Measurements from ENCODE around the gene CDIP1.
A peak's percentile ranks its signal among the peaks of the same experiment; 100 is the strongest.

CDIP1 gene

GRCh38 chr16:4538350-4539235 lies at the start of gene CDIP1:
Gene CDIP1 (minus strand): TSS chr16:4538773. CDS start chr16:4514130, 24,643 bp downstream.
- Histone ChIP-seq H4K20me1 (ENCODE audit: control insufficient read depth, insufficient read depth, low read depth, low read length) (no peaks in the 10 kb centered on the region), H3K27me3 (ENCODE audit: control insufficient read depth, low read length) (peaks cover 32% of the 10 kb centered on the region), H3K36me3 (ENCODE audit: control insufficient read depth, low read length) (no peaks in the 10 kb centered on the region), H3K79me2 (ENCODE audit: control insufficient read depth, low read length) (no peaks in the 10 kb centered on the region), H3K27ac (ENCODE audit: low read depth, low read length) (no peak within 1 kb of the TSS), H3F3A (ENCODE audit: control insufficient read depth, insufficient read depth) (no peaks in the 10 kb centered on the region), H3K9me2 (replicated peaks; ENCODE audit: control insufficient read depth, low read length) (no peaks in the 10 kb centered on the region), H3K4me3 (ENCODE audit: low read length) (peak within 1 kb of the TSS; percentile 73), H3K9me3 (ENCODE audit: control insufficient read depth, insufficient read depth, low read length) (peaks cover 14% of the 10 kb centered on the region), H3K4me2 (ENCODE audit: low read length) (peak within 1 kb of the TSS; percentile 75), H3K4me1 (ENCODE audit: control insufficient read depth, low read length) (peaks cover 8% of the 10 kb centered on the region)
- TF ChIP-seq CTCF (IDR thresholded peaks at IDR 0.05; ENCODE audit: low read depth, low read length, poor library complexity, severe bottlenecking): no peak
- no peak for TF ChIP-seq EZH2phosphoT487 (IDR thresholded peaks at IDR 0.05; ENCODE audit: borderline replicate concordance, low read length)

GRCh38 chr16:4586291-4586690 lies 47.7 kb upstream of the CDIP1 start:
- Histone ChIP-seq H3K4me3 (ENCODE audit: low read length) (no peak overlapping the region), H3K79me2 (ENCODE audit: control insufficient read depth, low read length) (no peaks in the 10 kb centered on the region), H3K4me1 (ENCODE audit: control insufficient read depth, low read length) (no peaks in the 10 kb centered on the region), H3K9me2 (replicated peaks; ENCODE audit: control insufficient read depth, low read length) (no peaks in the 10 kb centered on the region), H3K4me2 (ENCODE audit: low read length) (no peak overlapping the region), H3K36me3 (ENCODE audit: control insufficient read depth, low read length) (no peaks in the 10 kb centered on the region), H3K27ac (ENCODE audit: low read depth, low read length) (no peak overlapping the region), H3K9me3 (ENCODE audit: control insufficient read depth, insufficient read depth, low read length) (no peaks in the 10 kb centered on the region), H4K20me1 (ENCODE audit: control insufficient read depth, insufficient read depth, low read depth, low read length) (no peaks in the 10 kb centered on the region), H3K27me3 (ENCODE audit: control insufficient read depth, low read length) (peaks cover 11% of the 10 kb centered on the region; the same call in 1 of the 2 replicates), H3F3A (ENCODE audit: control insufficient read depth, insufficient read depth) (no peaks in the 10 kb centered on the region)
- TF ChIP-seq EZH2phosphoT487 (IDR thresholded peaks at IDR 0.05; ENCODE audit: borderline replicate concordance, low read length): no peak
- TF ChIP-seq CTCF (IDR thresholded peaks at IDR 0.05; ENCODE audit: low read depth, low read length, poor library complexity, severe bottlenecking): no peak

- TF ChIP-seq EZH2phosphoT487 (IDR thresholded peaks at IDR 0.05; ENCODE audit: borderline replicate concordance, low read length) (no peak), CTCF (IDR thresholded peaks at IDR 0.05; ENCODE audit: low read depth, low read length, poor library complexity, severe bottlenecking) (no peak)
- Histone ChIP-seq H3K4me3 (ENCODE audit: low read length) (no peak overlapping the region), H3F3A (ENCODE audit: control insufficient read depth, insufficient read depth) (no peaks in the 10 kb centered on the region), H3K9me2 (replicated peaks; ENCODE audit: control insufficient read depth, low read length) (no peaks in the 10 kb centered on the region), H4K20me1 (ENCODE audit: control insufficient read depth, insufficient read depth, low read depth, low read length) (no peaks in the 10 kb centered on the region), H3K27me3 (ENCODE audit: control insufficient read depth, low read length) (peaks cover 11% of the 10 kb centered on the region; the same call in 1 of the 2 replicates), H3K4me2 (ENCODE audit: low read length) (no peak overlapping the region), H3K4me1 (ENCODE audit: control insufficient read depth, low read length) (no peaks in the 10 kb centered on the region), H3K9me3 (ENCODE audit: control insufficient read depth, insufficient read depth, low read length) (no peaks in the 10 kb centered on the region), H3K27ac (ENCODE audit: low read depth, low read length) (no peak overlapping the region), H3K79me2 (ENCODE audit: control insufficient read depth, low read length) (no peaks in the 10 kb centered on the region), H3K36me3 (ENCODE audit: control insufficient read depth, low read length) (no peaks in the 10 kb centered on the region)
Observed at GRCh38 chr16:4583906-4584305, 45.3 kb upstream of the CDIP1 start.

Data from DOHH2 (cell line).